Neural progenitor cell (in vitro differentiated cells): ENCODE data around the gene RGS9.

Source experiments
- EZH2 ChIP-seq: fragments of 200-600 bp; sonication (generic); IDR thresholded peaks from 2 replicates; pipeline ENCODE4 v1.6.1; 2017; ENCODE audit warnings: antibody characterized with exemption, mild to moderate bottlenecking, moderate library complexity
- EZH2phosphoT487 ChIP-seq: fragments of 200-600 bp; sonication (generic); IDR thresholded peaks from 2 replicates; pipeline ENCODE4 v1.6.1; 2017; ENCODE audit warnings: antibody characterized with exemption
- TF ChIP-seq, protein P1 (sequence below): fragments of 200-600 bp; sonication (generic); IDR thresholded peaks from 2 replicates; pipeline ENCODE4 v1.5.1; 2017; ENCODE audit warnings: antibody characterized with exemption, mild to moderate bottlenecking

DNA sequence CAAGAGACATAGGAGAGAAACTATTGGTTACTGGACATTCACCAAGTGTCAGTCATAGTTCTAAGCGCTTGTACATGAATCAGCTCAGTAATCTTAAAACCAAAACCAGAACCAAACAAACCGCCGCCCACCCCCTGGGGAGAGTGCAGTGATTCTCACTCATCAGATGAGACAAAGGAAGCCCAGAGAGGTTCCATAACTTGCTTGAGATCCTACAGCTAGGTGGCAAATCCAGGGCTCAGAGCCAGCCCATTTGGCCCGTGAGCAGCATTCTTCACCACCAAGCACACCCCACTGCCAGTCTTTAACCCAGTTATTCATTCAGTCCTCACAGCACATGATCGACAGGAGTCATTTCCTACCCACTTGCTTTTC is 37.2 kb upstream of the RGS9 start:
- TF ChIP-seq, protein P1, sequence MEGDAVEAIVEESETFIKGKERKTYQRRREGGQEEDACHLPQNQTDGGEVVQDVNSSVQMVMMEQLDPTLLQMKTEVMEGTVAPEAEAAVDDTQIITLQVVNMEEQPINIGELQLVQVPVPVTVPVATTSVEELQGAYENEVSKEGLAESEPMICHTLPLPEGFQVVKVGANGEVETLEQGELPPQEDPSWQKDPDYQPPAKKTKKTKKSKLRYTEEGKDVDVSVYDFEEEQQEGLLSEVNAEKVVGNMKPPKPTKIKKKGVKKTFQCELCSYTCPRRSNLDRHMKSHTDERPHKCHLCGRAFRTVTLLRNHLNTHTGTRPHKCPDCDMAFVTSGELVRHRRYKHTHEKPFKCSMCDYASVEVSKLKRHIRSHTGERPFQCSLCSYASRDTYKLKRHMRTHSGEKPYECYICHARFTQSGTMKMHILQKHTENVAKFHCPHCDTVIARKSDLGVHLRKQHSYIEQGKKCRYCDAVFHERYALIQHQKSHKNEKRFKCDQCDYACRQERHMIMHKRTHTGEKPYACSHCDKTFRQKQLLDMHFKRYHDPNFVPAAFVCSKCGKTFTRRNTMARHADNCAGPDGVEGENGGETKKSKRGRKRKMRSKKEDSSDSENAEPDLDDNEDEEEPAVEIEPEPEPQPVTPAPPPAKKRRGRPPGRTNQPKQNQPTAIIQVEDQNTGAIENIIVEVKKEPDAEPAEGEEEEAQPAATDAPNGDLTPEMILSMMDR: no peak
- TF ChIP-seq EZH2 (no peak), EZH2phosphoT487 (no peak)
